Subcutaneous adipose tissue (tissue), 4 donors: ENCODE data around the gene LDLRAD3. TPM values are rescaled to one million over a fixed set of nuclear protein-coding genes. Genes with fewer than 3 reads are reported as not detected.

Experiments used
- CTCF ChIP-seq: fragments of 450-650 bp; IDR thresholded peaks from one replicate; pipeline ENCODE4 v1.5.1; 2016; ENCODE audit warnings: low read depth, mild to moderate bottlenecking, control low read depth, antibody characterized with exemption, moderate library complexity
- total RNA-seq, 4 donors: library from RNA; depleted of rRNA; stranded (reverse); fragments of >200 nt; gene quantifications; one replicate each; pipeline ENCODE4 v1.1.0, GENCODE V29; 2016

Gene LDLRAD3
- total RNA-seq, 4 donors from 2014 or later = 22.8 to 39.6 (median 29.4) TPM

DNA sequence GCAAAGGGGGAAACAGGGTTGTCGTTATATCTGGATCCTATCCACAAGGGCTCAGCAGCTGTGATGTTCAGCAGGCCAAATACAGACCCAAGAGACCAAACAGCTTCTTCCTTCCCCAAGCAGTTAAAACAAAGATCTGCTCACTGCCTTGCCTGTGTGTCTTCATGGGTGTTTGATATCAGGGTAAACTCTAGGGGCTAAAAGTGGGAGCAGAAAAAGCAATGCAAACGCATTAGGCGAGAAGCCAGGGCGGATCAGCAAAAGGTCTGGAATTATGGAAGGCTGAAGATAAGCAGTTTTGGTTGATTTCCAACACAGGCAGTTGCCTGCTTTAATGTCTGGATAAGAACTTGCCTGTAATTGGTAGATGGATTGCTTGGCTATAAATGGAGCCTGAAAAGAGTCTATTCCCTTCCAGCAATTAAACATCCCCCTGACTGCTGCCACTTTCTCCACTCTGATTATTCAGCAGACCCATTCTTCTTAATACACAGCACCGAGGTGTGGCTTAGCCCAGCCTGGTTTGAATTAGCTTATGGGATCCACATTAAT is 219.1 kb downstream of the LDLRAD3 start:
- no peak for TF ChIP-seq CTCF

- TF ChIP-seq CTCF = no peak
Measured at GRCh38 chr11:36164506-36165250, 220.8 kb downstream of the LDLRAD3 start.

DNA sequence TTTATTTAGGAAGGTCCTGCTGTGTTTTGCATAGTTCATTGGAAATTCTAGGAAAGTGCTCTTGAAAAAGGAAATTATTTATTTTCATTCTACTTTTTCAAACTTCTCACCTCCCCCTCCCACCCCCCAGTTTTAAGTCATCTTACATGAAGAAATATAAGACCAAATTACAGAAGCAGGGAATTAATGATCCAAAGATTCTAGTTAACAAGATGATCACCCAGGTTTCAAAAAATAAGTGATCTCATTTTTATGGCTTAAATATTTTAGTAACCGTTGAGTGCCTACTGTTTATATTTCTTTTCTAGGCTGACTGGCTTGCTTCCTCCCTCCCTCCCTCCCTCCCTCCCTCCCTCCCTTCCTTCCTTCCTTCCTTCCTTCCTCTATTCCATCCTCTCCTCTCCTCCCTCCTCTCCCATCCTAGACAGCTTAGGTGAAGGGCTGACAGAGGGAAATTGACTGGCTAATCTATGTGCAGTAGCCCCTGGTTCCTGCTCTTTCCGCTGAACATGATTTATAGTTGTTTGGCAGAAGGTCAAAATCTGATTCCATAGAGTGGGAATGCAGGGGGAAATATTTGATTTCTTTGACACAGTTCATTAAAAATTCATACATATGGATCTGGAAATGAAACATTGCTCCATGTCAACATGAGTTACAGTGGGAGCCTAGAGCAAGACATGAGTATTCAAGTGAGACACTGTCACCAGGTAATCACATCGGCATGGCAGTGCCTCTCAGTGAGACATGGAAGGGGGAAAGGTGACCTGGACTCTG is 221.9 kb downstream of the LDLRAD3 start:
- no peak for TF ChIP-seq CTCF

GRCh38 chr11:36167073-36167472 is 223.2 kb downstream of the LDLRAD3 start:
- no peak for TF ChIP-seq CTCF

DNA sequence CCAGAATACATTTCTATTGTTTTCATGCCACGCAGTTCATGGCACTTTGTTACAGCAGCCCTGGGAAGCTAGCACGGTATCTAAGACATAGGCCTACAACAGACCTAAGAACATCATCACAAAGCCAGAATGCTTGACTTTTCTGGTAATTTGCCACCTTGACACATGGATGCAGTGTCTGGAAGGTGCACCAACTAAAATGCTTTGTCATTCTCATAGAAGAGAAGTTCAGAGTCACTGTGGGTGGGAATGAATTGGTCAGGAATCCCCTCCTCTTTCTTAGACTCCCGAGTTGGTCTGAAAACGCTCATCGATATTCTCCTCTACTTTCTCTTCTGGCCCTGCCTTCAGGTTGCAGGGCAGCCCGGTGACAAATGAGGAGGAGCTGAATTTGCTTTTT is 223.9 kb downstream of the LDLRAD3 start:
- no peak for TF ChIP-seq CTCF

DNA sequence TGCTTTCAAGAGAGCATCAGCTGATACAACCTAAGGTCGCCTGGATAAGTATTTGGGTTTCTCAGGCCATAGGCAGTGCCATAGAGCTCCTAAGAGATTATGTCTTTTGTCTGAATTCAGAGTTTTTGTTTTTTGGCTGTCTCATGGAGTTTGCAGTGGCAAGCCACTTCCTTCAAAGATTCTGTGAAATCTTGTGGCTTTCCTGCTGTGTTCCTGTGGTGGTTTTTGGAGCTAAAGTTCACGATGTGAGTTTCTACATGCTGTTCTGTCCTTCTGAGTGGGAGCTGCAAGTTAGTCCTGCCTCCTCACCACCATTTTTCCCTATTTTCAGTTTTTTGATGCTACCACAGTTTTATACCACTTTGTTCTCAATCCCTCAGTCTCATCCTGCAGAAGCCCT is 234.0 kb downstream of the LDLRAD3 start:
- no peak for TF ChIP-seq CTCF
